Measurements from ENCODE around the gene TMEM81. TPM values are rescaled to one million over a fixed set of nuclear protein-coding genes. Genes with fewer than 3 reads are reported as not detected.
A peak's percentile ranks its signal among the peaks of the same experiment; 100 is the strongest.

The TMEM81 gene
- total RNA-seq, 4 donors from 2014 or later: 0.44 to 3.6 (median 2.3) TPM; not detected in 1

DNA sequence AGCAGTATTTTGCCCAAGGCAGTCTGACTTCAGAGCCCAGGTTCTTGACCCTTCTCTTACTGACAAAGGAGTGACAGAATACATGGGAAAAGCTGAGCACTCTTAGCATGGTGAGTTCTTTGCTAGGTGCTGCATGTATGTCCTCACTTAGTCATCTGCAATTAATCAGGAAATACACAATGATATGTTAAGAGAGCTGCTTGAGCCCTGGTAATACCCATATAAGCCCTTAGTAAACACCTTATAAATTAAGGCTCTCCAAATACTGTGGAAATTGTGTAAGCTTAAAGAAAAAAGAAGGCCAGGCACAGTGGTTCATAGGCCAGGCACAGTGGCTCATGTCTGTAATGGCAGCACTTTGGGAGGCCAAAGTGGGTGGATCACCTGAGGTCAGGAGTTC, 14.0 kb upstream of the TMEM81 start:
- no peaks in the 10 kb centered on the region for H3K27me3 ChIP-seq
- no peaks in the 10 kb centered on the region for H3K9me3 ChIP-seq
- TF ChIP-seq POLR2A (IDR thresholded peaks at IDR 0.05) (no peak), EP300 (IDR thresholded peaks at IDR 0.05) (no peak)
- TF ChIP-seq, protein P1, sequence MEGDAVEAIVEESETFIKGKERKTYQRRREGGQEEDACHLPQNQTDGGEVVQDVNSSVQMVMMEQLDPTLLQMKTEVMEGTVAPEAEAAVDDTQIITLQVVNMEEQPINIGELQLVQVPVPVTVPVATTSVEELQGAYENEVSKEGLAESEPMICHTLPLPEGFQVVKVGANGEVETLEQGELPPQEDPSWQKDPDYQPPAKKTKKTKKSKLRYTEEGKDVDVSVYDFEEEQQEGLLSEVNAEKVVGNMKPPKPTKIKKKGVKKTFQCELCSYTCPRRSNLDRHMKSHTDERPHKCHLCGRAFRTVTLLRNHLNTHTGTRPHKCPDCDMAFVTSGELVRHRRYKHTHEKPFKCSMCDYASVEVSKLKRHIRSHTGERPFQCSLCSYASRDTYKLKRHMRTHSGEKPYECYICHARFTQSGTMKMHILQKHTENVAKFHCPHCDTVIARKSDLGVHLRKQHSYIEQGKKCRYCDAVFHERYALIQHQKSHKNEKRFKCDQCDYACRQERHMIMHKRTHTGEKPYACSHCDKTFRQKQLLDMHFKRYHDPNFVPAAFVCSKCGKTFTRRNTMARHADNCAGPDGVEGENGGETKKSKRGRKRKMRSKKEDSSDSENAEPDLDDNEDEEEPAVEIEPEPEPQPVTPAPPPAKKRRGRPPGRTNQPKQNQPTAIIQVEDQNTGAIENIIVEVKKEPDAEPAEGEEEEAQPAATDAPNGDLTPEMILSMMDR (IDR thresholded peaks at IDR 0.05): no peak
- H3K4me1 ChIP-seq: no peaks in the 10 kb centered on the region
- no peak for DNase-seq (ENCODE audit: low spot score in 2 of 2)
- no peak overlapping the region for H3K4me3 ChIP-seq
- H3K27ac ChIP-seq: no peak overlapping the region
- H3K36me3 ChIP-seq: peaks cover 3 to 94% (median 39%) of the 10 kb centered on the region in 3 donors

DNA sequence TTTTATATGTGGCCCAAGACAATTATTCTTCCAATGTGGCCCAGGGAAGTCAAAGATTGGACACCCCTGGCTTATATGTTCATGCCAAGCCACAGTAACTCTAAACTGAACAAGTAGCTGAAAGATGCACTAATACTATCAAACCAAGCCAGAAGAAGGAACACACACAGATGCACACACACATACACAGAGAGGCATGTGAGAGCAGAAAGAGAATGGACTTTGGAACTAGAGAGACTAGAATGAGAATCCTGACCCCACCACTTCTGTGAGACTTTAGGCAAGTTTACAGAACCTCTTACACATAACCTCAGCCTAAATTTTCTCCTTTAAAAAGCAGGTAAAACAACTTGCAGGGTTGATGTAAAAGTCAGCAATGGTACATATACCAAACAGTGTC, 11.2 kb upstream of the TMEM81 start:
- Histone ChIP-seq H3K4me3 (no peak overlapping the region), H3K27ac (no peak overlapping the region), H3K27me3 (no peaks in the 10 kb centered on the region), H3K36me3 (peaks cover 0 to 89% (median 33%) of the 10 kb centered on the region in 3 donors), H3K4me1 (no peaks in the 10 kb centered on the region), H3K9me3 (no peaks in the 10 kb centered on the region)
- TF ChIP-seq, protein P1 (IDR thresholded peaks at IDR 0.05): no peak
- TF ChIP-seq EP300 (IDR thresholded peaks at IDR 0.05) (no peak), POLR2A (IDR thresholded peaks at IDR 0.05) (no peak)
- DNase-seq (ENCODE audit: low spot score in 2 of 2): no peak

DNA sequence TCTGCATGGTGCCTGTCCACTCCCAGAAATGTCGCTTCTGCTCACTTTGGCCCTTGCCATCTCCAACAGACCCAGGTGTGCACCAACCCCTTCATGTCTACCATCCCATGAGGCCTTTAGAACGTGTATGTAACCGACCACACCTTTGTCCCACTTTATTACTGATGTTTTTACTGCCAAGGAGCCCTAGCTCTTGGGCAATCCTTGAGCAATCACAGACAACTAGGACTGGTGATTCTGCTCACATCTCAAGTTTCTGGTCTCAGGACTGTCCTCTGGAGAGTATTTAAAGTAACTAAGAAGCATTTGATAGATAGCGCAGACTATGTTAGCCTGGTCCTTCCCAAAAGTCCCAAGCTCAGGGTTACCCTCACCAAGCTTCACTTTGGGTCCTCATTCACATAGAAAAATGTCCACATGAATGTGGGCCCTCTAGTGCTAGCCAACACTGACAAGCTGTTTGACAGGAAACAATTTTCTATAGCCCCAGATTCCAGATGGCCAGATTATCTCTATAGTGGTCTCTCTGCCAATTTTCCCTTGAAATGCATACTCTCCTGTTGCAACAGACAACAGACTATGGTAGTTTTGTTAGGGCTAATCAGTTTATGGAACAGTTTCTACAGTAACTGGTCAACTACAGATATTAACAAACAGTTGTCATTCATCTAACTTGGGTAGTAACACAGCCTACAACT, 6.9 kb upstream of the TMEM81 start:
- Histone ChIP-seq H3K27ac (no peak overlapping the region), H3K27me3 (no peaks in the 10 kb centered on the region), H3K9me3 (no peaks in the 10 kb centered on the region), H3K4me3 (no peak overlapping the region), H3K4me1 (no peaks in the 10 kb centered on the region), H3K36me3 (peaks cover 0 to 86% (median 21%) of the 10 kb centered on the region in 3 donors)
- TF ChIP-seq, protein P1 (IDR thresholded peaks at IDR 0.05): no peak
- peak in 1 of 2 donors; percentile 40 for TF ChIP-seq EP300 (IDR thresholded peaks at IDR 0.05)
- DNase-seq (ENCODE audit: low spot score in 2 of 2): no peak
- WGBS, 2 donors: 78 to 88% methylated on average over 4 of the region's 4 CpGs

DNA sequence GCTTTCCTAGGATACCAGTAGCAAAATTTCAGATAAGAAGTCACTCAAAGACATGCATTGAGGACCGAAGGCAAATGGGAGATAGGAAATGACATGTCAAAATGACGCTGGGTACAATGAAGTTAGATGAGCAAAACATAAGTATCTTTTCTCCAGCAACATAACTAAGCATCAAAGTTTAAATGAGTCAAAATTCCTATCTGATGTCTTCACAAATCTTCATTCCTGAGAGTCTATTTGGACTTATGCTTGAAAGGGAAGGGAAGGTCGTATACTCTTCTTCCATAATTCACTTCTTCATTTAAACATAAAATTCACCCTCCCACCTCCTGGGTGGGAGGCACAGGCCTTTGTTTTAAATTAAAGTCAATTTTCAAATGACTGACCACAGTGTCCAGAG, 4.1 kb upstream of the TMEM81 start:
- 84 to 88% methylated on average over 3 of the region's 3 CpGs for WGBS, 2 donors
- H3K36me3 ChIP-seq: peaks cover 0 to 90% (median 8%) of the 10 kb centered on the region in 3 donors
- H3K27me3 ChIP-seq: no peaks in the 10 kb centered on the region
- no peaks in the 10 kb centered on the region for H3K9me3 ChIP-seq
- DNase-seq (ENCODE audit: low spot score in 2 of 2): no peak
- no peak overlapping the region for H3K4me3 ChIP-seq
- TF ChIP-seq, protein P1 (IDR thresholded peaks at IDR 0.05): no peak
- TF ChIP-seq EP300 (IDR thresholded peaks at IDR 0.05) (no peak), POLR2A (IDR thresholded peaks at IDR 0.05) (no peak)
- H3K4me1 ChIP-seq: no peaks in the 10 kb centered on the region
- H3K27ac ChIP-seq: no peak overlapping the region

GRCh38 chr1:205082431-205082830, 1.8 kb downstream of the TMEM81 start:
- no peaks in the 10 kb centered on the region for H3K27me3 ChIP-seq
- H3K4me1 ChIP-seq: no peaks in the 10 kb centered on the region
- no peak for TF ChIP-seq POLR2A (IDR thresholded peaks at IDR 0.05)
- TF ChIP-seq, protein P1 (IDR thresholded peaks at IDR 0.05): no peak
- no peak for TF ChIP-seq EP300 (IDR thresholded peaks at IDR 0.05)
- H3K27ac ChIP-seq: no peak overlapping the region
- DNase-seq (ENCODE audit: low spot score in 2 of 2): no peak
- no peak overlapping the region for H3K4me3 ChIP-seq
- WGBS, 2 donors: 87% methylated on average over 4 of the region's 4 CpGs
- peaks cover 0 to 51% (median 0%) of the 10 kb centered on the region in 3 donors for H3K36me3 ChIP-seq
- H3K9me3 ChIP-seq: no peaks in the 10 kb centered on the region
